HepG2 (cell line): Measurements from ENCODE around the gene PGC. TPM values are rescaled to one million over a fixed set of nuclear protein-coding genes. Genes with fewer than 3 reads are reported as not detected.
A peak's percentile ranks its signal among the peaks of the same experiment; 100 is the strongest.

ENCODE experiments used
- EHMT2 ChIP-seq: fragments of 200-600 bp; sonication (generic); IDR thresholded peaks from 2 replicates; pipeline ENCODE4 v1.7.0; 2017; ENCODE audit warnings: antibody characterized with exemption, low read depth, low read length, borderline replicate concordance
- FOXP1 ChIP-seq, 2 experiments: fragments of 450-650 bp in 1 of 2; IDR thresholded peaks; 2 replicates each; pipeline ENCODE4 v1.6.1; 2017 to 2018; ENCODE audit warnings: antibody characterized with exemption in 1 of 2
- HNF4A ChIP-seq: sonication (generic); formaldehyde crosslinking; IDR thresholded peaks from 2 replicates; pipeline ENCODE4 v1.4.0; 2020; ENCODE audit warnings: missing genetic modification reagents
- HOXA7 ChIP-seq: sonication (generic); formaldehyde crosslinking; IDR thresholded peaks from 2 replicates; pipeline ENCODE4 v1.8.1; 2022; ENCODE audit warnings: mild to moderate bottlenecking, missing genetic modification reagents, moderate library complexity
- KDM3A ChIP-seq: IDR thresholded peaks from 2 replicates; pipeline ENCODE4 v1.6.1; 2018; ENCODE audit warnings: low read depth, missing compliant biosample characterization
- POLR2AphosphoS2 ChIP-seq: IDR thresholded peaks from 2 replicates; pipeline ENCODE4 v1.6.1; 2011; ENCODE audit warnings: low read depth, low read length, improper control_type of control experiment
- RAD51 ChIP-seq: fragments of 450-650 bp; IDR thresholded peaks from 2 replicates; pipeline ENCODE4 v1.6.1; 2016; ENCODE audit warnings: borderline replicate concordance
- SIX4 ChIP-seq: sonication (generic); formaldehyde crosslinking; IDR thresholded peaks from 2 replicates; pipeline ENCODE4 v1.4.0; 2020; ENCODE audit warnings: missing genetic modification reagents
- SKI ChIP-seq: fragments of 450-650 bp; IDR thresholded peaks from one replicate; pipeline ENCODE4 v1.6.1; 2018; ENCODE audit warnings: mild to moderate bottlenecking; ENCODE audit not compliant: partially characterized antibody
- SOX5 ChIP-seq: IDR thresholded peaks from 2 replicates; pipeline ENCODE4 v1.6.1; 2016; ENCODE audit warnings: borderline replicate concordance
- ZNF264 ChIP-seq: sonication (generic); formaldehyde crosslinking; IDR thresholded peaks from 2 replicates; pipeline ENCODE4 v1.4.0; 2020; ENCODE audit warnings: missing genetic modification reagents
- ZNF792 ChIP-seq: IDR thresholded peaks from 2 replicates; pipeline ENCODE4 v1.6.1; 2016
- polyA plus RNA-seq, 8 experiments: library from polyadenylated mRNA; depleted of rRNA in 3 of 8; stranded (reverse) in 7 of 8; unstranded in 1 of 8; fragments of >200 nt; fragmentation: Illumina TruSeq in 4 of 8; extraction: Trizol in 4 of 8; gene quantifications; 2 replicates each; pipeline versions ENCODE4 v1.2.1 to v1.2.3, GENCODE V29; 2011 to 2016; ENCODE audit warnings: low read depth in 4 of 8, missing spikeins in 1 of 8, mixed read lengths in 1 of 8; ENCODE audit not compliant: insufficient read depth in 1 of 8
- total RNA-seq, 5 experiments: library from RNA; depleted of rRNA; stranded (reverse); fragments of >200 nt; fragmentation: Illumina TruSeq; extraction: Trizol; gene quantifications; 2 replicates each; pipeline ENCODE4 v1.2.3, GENCODE V29; 2016; ENCODE audit warnings: low read depth in 1 of 5
- TF ChIP-seq, protein P1 (sequence below): sonication (generic); formaldehyde crosslinking; IDR thresholded peaks from 2 replicates; pipeline ENCODE4 v1.5.0; 2020; ENCODE audit warnings: missing genetic modification reagents
- TF ChIP-seq, protein P2 (sequence below): IDR thresholded peaks from 2 replicates; pipeline ENCODE4 v1.6.1; 2016; ENCODE audit warnings: low read depth, missing genetic modification reagents, missing compliant biosample characterization
- TF ChIP-seq, protein P3 (sequence below): sonication (generic); formaldehyde crosslinking; IDR thresholded peaks from 2 replicates; pipeline ENCODE4 v1.4.0; 2020; ENCODE audit warnings: missing genetic modification reagents
- TF ChIP-seq, protein P4 (sequence below): IDR thresholded peaks from 2 replicates; pipeline ENCODE4 v1.6.1; 2012; ENCODE audit warnings: low read depth, low read length, improper control_type of control experiment
- TF ChIP-seq, protein P5 (sequence below): IDR thresholded peaks from 2 replicates; pipeline ENCODE4 v1.6.1; 2016; ENCODE audit warnings: missing compliant biosample characterization, missing genetic modification reagents, borderline replicate concordance

The PGC gene
- total and polyA plus RNA-seq, 2 of the 13 experiments (the other 11 are each of a cell fraction or from before 2014, with no cell fraction given), result 426 to 502 TPM

DNA sequence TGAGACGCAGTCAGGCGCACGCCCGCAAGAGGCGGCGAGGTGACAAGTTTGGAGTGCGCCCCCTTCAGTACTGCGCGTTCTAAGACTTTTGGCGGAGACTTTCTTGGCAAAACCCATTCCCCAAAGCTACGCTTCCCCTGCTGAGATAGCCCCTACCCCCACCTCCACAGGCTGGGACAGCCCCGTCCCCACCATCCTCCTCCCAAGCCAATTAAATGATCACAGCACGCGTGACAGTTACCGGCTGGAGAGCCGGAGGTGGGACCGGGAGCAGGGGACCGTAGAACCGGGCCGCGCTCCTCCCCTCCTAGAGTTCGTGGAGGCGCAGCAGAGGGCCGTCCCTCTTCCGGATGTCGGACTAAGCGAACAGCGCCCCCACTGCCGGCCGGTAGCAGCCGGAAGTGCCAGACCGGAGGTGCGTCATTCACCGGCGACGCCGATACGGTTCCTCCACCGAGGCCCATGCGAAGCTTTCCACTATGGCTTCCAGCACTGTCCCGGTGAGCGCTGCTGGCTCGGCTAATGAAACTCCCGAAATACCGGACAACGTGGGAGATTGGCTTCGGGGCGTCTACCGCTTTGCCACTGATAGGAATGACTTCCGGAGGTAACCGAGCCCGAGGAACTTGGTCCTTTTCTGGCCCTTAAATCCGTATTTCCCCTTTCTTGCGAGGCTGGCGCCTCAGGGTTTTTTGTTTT lies 40.2 kb upstream of the PGC start, which contains the start of gene TOMM6 (continued):
- peak; percentile 45 for TF ChIP-seq SKI
- TF ChIP-seq, protein P1, sequence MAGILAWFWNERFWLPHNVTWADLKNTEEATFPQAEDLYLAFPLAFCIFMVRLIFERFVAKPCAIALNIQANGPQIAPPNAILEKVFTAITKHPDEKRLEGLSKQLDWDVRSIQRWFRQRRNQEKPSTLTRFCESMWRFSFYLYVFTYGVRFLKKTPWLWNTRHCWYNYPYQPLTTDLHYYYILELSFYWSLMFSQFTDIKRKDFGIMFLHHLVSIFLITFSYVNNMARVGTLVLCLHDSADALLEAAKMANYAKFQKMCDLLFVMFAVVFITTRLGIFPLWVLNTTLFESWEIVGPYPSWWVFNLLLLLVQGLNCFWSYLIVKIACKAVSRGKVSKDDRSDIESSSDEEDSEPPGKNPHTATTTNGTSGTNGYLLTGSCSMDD (CRISPR knock-in tag), result no peak
- TF ChIP-seq, protein P2, sequence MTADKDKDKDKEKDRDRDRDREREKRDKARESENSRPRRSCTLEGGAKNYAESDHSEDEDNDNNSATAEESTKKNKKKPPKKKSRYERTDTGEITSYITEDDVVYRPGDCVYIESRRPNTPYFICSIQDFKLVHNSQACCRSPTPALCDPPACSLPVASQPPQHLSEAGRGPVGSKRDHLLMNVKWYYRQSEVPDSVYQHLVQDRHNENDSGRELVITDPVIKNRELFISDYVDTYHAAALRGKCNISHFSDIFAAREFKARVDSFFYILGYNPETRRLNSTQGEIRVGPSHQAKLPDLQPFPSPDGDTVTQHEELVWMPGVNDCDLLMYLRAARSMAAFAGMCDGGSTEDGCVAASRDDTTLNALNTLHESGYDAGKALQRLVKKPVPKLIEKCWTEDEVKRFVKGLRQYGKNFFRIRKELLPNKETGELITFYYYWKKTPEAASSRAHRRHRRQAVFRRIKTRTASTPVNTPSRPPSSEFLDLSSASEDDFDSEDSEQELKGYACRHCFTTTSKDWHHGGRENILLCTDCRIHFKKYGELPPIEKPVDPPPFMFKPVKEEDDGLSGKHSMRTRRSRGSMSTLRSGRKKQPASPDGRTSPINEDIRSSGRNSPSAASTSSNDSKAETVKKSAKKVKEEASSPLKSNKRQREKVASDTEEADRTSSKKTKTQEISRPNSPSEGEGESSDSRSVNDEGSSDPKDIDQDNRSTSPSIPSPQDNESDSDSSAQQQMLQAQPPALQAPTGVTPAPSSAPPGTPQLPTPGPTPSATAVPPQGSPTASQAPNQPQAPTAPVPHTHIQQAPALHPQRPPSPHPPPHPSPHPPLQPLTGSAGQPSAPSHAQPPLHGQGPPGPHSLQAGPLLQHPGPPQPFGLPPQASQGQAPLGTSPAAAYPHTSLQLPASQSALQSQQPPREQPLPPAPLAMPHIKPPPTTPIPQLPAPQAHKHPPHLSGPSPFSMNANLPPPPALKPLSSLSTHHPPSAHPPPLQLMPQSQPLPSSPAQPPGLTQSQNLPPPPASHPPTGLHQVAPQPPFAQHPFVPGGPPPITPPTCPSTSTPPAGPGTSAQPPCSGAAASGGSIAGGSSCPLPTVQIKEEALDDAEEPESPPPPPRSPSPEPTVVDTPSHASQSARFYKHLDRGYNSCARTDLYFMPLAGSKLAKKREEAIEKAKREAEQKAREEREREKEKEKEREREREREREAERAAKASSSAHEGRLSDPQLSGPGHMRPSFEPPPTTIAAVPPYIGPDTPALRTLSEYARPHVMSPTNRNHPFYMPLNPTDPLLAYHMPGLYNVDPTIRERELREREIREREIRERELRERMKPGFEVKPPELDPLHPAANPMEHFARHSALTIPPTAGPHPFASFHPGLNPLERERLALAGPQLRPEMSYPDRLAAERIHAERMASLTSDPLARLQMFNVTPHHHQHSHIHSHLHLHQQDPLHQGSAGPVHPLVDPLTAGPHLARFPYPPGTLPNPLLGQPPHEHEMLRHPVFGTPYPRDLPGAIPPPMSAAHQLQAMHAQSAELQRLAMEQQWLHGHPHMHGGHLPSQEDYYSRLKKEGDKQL (CRISPR knock-in tag), result 0 out of 2 replicates have a peak, but pooled peaks have one; percentile 34
- TF ChIP-seq EHMT2, result no peak
- TF ChIP-seq POLR2AphosphoS2, result peak; percentile 82; the same call in 1 of the 2 replicates
- no peak for TF ChIP-seq RAD51
- 0 out of 2 replicates have a peak, but pooled peaks have one; percentile 20 for TF ChIP-seq HNF4A (CRISPR knock-in tag)
- TF ChIP-seq ZNF792 (CRISPR knock-in tag), result peak; percentile 89
- TF ChIP-seq, protein P3, sequence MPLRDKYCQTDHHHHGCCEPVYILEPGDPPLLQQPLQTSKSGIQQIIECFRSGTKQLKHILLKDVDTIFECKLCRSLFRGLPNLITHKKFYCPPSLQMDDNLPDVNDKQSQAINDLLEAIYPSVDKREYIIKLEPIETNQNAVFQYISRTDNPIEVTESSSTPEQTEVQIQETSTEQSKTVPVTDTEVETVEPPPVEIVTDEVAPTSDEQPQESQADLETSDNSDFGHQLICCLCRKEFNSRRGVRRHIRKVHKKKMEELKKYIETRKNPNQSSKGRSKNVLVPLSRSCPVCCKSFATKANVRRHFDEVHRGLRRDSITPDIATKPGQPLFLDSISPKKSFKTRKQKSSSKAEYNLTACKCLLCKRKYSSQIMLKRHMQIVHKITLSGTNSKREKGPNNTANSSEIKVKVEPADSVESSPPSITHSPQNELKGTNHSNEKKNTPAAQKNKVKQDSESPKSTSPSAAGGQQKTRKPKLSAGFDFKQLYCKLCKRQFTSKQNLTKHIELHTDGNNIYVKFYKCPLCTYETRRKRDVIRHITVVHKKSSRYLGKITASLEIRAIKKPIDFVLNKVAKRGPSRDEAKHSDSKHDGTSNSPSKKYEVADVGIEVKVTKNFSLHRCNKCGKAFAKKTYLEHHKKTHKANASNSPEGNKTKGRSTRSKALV (CRISPR knock-in tag), result peak; percentile 49; the same call in 1 of the 2 replicates
- no peak; the same call in 1 of the 2 replicates for TF ChIP-seq ZNF264 (CRISPR knock-in tag)
- TF ChIP-seq KDM3A (CRISPR knock-in tag), result peak; percentile 94; the same call in 1 of the 2 replicates
- no peak for TF ChIP-seq FOXP1 (IDR thresholded peaks at IDR 0.05)
- peak; percentile 38 for TF ChIP-seq FOXP1 (CRISPR knock-in tag; IDR thresholded peaks at IDR 0.05)
- TF ChIP-seq, protein P4, sequence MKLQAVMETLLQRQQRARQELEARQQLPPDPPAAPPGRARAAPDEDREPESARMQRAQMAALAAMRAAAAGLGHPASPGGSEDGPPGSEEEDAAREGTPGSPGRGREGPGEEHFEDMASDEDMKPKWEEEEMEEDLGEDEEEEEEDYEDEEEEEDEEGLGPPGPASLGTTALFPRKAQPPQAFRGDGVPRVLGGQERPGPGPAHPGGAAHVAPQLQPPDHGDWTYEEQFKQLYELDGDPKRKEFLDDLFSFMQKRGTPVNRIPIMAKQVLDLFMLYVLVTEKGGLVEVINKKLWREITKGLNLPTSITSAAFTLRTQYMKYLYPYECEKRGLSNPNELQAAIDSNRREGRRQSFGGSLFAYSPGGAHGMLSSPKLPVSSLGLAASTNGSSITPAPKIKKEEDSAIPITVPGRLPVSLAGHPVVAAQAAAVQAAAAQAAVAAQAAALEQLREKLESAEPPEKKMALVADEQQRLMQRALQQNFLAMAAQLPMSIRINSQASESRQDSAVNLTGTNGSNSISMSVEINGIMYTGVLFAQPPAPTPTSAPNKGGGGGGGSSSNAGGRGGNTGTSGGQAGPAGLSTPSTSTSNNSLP, result no peak; the same call in 1 of the 2 replicates
- TF ChIP-seq HOXA7 (CRISPR knock-in tag), result no peak
- TF ChIP-seq, protein P5, sequence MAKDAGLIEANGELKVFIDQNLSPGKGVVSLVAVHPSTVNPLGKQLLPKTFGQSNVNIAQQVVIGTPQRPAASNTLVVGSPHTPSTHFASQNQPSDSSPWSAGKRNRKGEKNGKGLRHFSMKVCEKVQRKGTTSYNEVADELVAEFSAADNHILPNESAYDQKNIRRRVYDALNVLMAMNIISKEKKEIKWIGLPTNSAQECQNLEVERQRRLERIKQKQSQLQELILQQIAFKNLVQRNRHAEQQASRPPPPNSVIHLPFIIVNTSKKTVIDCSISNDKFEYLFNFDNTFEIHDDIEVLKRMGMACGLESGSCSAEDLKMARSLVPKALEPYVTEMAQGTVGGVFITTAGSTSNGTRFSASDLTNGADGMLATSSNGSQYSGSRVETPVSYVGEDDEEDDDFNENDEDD, result peak; percentile 68; the same call in 1 of the 2 replicates
- TF ChIP-seq SOX5 (CRISPR knock-in tag), result peak; percentile 72
- TF ChIP-seq SIX4 (CRISPR knock-in tag), result peak; percentile 78; the same call in 1 of the 2 replicates
